Thyroid gland (tissue), 4 donors: ENCODE data around the gene CDH16. TPM values are rescaled to one million over a fixed set of nuclear protein-coding genes. Genes with fewer than 3 reads are reported as not detected.
A peak's percentile ranks its signal among the peaks of the same experiment; 100 is the strongest.

Source experiments
- DNase-seq, 2 donors: peaks; one replicate each; pipeline ENCODE4 v3.0.0-alpha.2; 2019
- H3K27ac ChIP-seq, 3 donors: fragments of 200-600 bp; sonication (generic); 1 replicate in 2 of 3; 2 replicates in 1 of 3; pipeline ENCODE4 v1.5.1; 2016 to 2019; ENCODE audit warnings: mild to moderate bottlenecking in 1 of 3, moderate library complexity in 1 of 3
- H3K27me3 ChIP-seq: fragments of 200-600 bp; sonication (generic); one replicate; pipeline ENCODE4 v1.5.1; 2019
- H3K36me3 ChIP-seq, 2 donors: fragments of 200-600 bp; sonication (generic); one replicate each; pipeline ENCODE4 v1.5.1; 2016 to 2019
- H3K4me1 ChIP-seq, 2 donors: fragments of 200-600 bp; sonication (generic); one replicate each; pipeline ENCODE4 v1.5.1; 2017 to 2019
- H3K4me3 ChIP-seq, 3 donors: fragments of 200-600 bp; sonication (generic); replicated peaks in 1 of 3; 1 replicate in 2 of 3; 2 replicates in 1 of 3; pipeline ENCODE4 v1.5.1; 2016; ENCODE audit warnings: mild to moderate bottlenecking in 1 of 3
- H3K9me3 ChIP-seq: fragments of 200-600 bp; sonication (generic); one replicate; pipeline ENCODE4 v1.5.1; 2017
- CTCF ChIP-seq, 6 experiments: fragments of 200-600 bp in 3 of 6; fragments of 450-650 bp in 3 of 6; sonication (generic) in 3 of 6; IDR thresholded peaks; one replicate each; pipeline ENCODE4 v1.5.1; 2016 to 2019; ENCODE audit warnings: antibody characterized with exemption in 6 of 6, mild to moderate bottlenecking in 2 of 6, inconsistent platforms in 1 of 6, moderate library complexity in 1 of 6
- POLR2A ChIP-seq, 2 donors: fragments of 450-650 bp; IDR thresholded peaks; one replicate each; pipeline ENCODE4 v1.6.1; 2017; ENCODE audit warnings: antibody characterized with exemption in 2 of 2, mild to moderate bottlenecking in 2 of 2, moderate library complexity in 1 of 2
- WGBS, 2 donors: methylation state at CpG; one replicate each; pipeline ENCODE4 v1.1.5; 2017; 5-methylcytosine and 5-hydroxymethylcytosine counted together
- intact Hi-C: fragments of 100-400 bp; cut with DNase I; formaldehyde crosslinking; loops from one replicate; pipeline ENCODE4 v1.15.1; 2023
- total RNA-seq, 4 donors: library from RNA; depleted of rRNA; stranded (reverse); fragments of >200 nt; gene quantifications; one replicate each; pipeline ENCODE4 v1.2.3, GENCODE V29; 2016

Gene CDH16
- total RNA-seq, 4 donors from 2014 or later = 43.1 to 166 (median 134) TPM

- no peak for TF ChIP-seq CTCF (IDR thresholded peaks at IDR 0.05)
- TF ChIP-seq POLR2A (IDR thresholded peaks at IDR 0.05) = no peak
- no peak overlapping the region for H3K4me3 ChIP-seq
- H3K27me3 ChIP-seq = no peaks in the 10 kb centered on the region
- no peaks in the 10 kb centered on the region for H3K36me3 ChIP-seq
- no peak for DNase-seq
- H3K4me1 ChIP-seq = peaks cover 23 to 25% of the 10 kb centered on the region in 2 donors
- peak overlapping the region in 1 of 3 donors; percentile 33 for H3K27ac ChIP-seq
- WGBS, 2 donors = 96 to 97% methylated on average over 7 of the region's 7 CpGs
- no peaks in the 10 kb centered on the region for H3K9me3 ChIP-seq
- intact Hi-C loops = no loop called here
Measured at GRCh38 chr16:66914541-66914940, 4.1 kb downstream of the CDH16 start.

- no peaks in the 10 kb centered on the region for H3K36me3 ChIP-seq
- H3K4me3 ChIP-seq = no peak overlapping the region
- no peaks in the 10 kb centered on the region for H3K9me3 ChIP-seq
- no peak overlapping the region for H3K27ac ChIP-seq
- no peaks in the 10 kb centered on the region for H3K27me3 ChIP-seq
- intact Hi-C loops = no loop called here
- no peak for TF ChIP-seq CTCF (IDR thresholded peaks at IDR 0.05)
- DNase-seq = no peak
- 80 to 83% methylated on average over 1 to 4 of the region's 4 CpGs for WGBS, 2 donors
- peaks cover 14 to 16% of the 10 kb centered on the region in 2 donors for H3K4me1 ChIP-seq
Measured at GRCh38 chr16:66913711-66914110, 5.0 kb downstream of the CDH16 start.

- Histone ChIP-seq H3K27ac (no peak overlapping the region), H3K4me1 (peaks cover 8 to 10% of the 10 kb centered on the region in 2 donors), H3K9me3 (no peaks in the 10 kb centered on the region), H3K4me3 (no peak overlapping the region), H3K36me3 (no peaks in the 10 kb centered on the region), H3K27me3 (no peaks in the 10 kb centered on the region)
- intact Hi-C loops = no loop called here
- 54% methylated on average over 4 of the region's 10 CpGs; no CpG with 5 or more reads in 1 of the 2 donors for WGBS, 2 donors
- TF ChIP-seq POLR2A (IDR thresholded peaks at IDR 0.05) (no peak), CTCF (IDR thresholded peaks at IDR 0.05) (no peak)
- DNase-seq = no peak
Measured at GRCh38 chr16:66913081-66913480, 5.6 kb downstream of the CDH16 start.

GRCh38 chr16:66911801-66912200 lies 6.9 kb downstream of the CDH16 start:
- TF ChIP-seq CTCF (IDR thresholded peaks at IDR 0.05) = no peak
- no peak for TF ChIP-seq POLR2A (IDR thresholded peaks at IDR 0.05)
- H3K36me3 ChIP-seq = no peaks in the 10 kb centered on the region
- DNase-seq = no peak
- no peak overlapping the region for H3K27ac ChIP-seq
- H3K9me3 ChIP-seq = no peaks in the 10 kb centered on the region
- no peaks in the 10 kb centered on the region for H3K4me1 ChIP-seq
- intact Hi-C loops = no loop called here
- no peaks in the 10 kb centered on the region for H3K27me3 ChIP-seq
- WGBS, 2 donors = 85 to 93% methylated on average over 8 of the region's 8 CpGs
- no peak overlapping the region for H3K4me3 ChIP-seq

- peaks cover under 1 to 2% of the 10 kb centered on the region in 2 donors for H3K4me1 ChIP-seq
- 80% methylated on average over 2 to 3 of the region's 5 CpGs for WGBS, 2 donors
- intact Hi-C loops = no loop called here
- TF ChIP-seq POLR2A (IDR thresholded peaks at IDR 0.05) (no peak), CTCF (IDR thresholded peaks at IDR 0.05) (no peak)
- no peaks in the 10 kb centered on the region for H3K9me3 ChIP-seq
- no peak overlapping the region for H3K4me3 ChIP-seq
- DNase-seq = no peak
- no peaks in the 10 kb centered on the region for H3K36me3 ChIP-seq
- H3K27me3 ChIP-seq = no peaks in the 10 kb centered on the region
- no peak overlapping the region for H3K27ac ChIP-seq
Measured at GRCh38 chr16:66911112-66911511, 7.6 kb downstream of the CDH16 start.
